ENCODE measurements around the gene PTBP3. TPM values are rescaled to one million over a fixed set of nuclear protein-coding genes. Genes with fewer than 3 reads are reported as not detected.

The PTBP3 gene
- total RNA-seq, 1 experiment from 2014 or later = 172 TPM

- Mint-ChIP-seq H3K27me3 (ENCODE audit: insufficient read depth, unreplicated experiment) (no peaks in the 10 kb centered on the region), H3K27ac (ENCODE audit: unreplicated experiment) (peak overlapping the region; percentile 67), H3K36me3 (ENCODE audit: insufficient read depth, unreplicated experiment) (peaks cover 23% of the 10 kb centered on the region), H3K4me3 (ENCODE audit: unreplicated experiment) (peak overlapping the region; percentile 88), H3K4me1 (ENCODE audit: low read depth, unreplicated experiment) (peaks cover 20% of the 10 kb centered on the region), H3K9me3 (ENCODE audit: unreplicated experiment) (no peaks in the 10 kb centered on the region)
- Histone ChIP-seq H3K4me3 (ENCODE audit: low read depth, low read length) (peak overlapping the region; percentile 94), H3K36me3 (ENCODE audit: control insufficient read depth, insufficient read depth, low read length) (no peaks in the 10 kb centered on the region), H3K4me1 (peaks cover 27% of the 10 kb centered on the region), H3K9me3 (no peaks in the 10 kb centered on the region), H3K27me3 (replicated peaks; ENCODE audit: control insufficient read depth, insufficient read depth, low read length) (no peaks in the 10 kb centered on the region)
- CTCF ChIA-PET = no interaction called here
- BruUV-seq (replicated peaks) = no TSS peak
- POLR2A ChIA-PET = no interaction called here
- intact Hi-C loops (cut with micrococcal nuclease; ENCODE audit: unreplicated experiment) = loop anchor here (5.0 to 10.0 kb wide), 2 partner anchors 99 to 893 kb away; partner anchors contain the start of genes FKBP15 and SLC31A1
- DNase-seq = no peak
- TF ChIP-seq, protein P1, sequence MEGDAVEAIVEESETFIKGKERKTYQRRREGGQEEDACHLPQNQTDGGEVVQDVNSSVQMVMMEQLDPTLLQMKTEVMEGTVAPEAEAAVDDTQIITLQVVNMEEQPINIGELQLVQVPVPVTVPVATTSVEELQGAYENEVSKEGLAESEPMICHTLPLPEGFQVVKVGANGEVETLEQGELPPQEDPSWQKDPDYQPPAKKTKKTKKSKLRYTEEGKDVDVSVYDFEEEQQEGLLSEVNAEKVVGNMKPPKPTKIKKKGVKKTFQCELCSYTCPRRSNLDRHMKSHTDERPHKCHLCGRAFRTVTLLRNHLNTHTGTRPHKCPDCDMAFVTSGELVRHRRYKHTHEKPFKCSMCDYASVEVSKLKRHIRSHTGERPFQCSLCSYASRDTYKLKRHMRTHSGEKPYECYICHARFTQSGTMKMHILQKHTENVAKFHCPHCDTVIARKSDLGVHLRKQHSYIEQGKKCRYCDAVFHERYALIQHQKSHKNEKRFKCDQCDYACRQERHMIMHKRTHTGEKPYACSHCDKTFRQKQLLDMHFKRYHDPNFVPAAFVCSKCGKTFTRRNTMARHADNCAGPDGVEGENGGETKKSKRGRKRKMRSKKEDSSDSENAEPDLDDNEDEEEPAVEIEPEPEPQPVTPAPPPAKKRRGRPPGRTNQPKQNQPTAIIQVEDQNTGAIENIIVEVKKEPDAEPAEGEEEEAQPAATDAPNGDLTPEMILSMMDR (IDR thresholded peaks at IDR 0.05; ENCODE audit: insufficient read depth in 1 of 2, low read depth in 1 of 2, low read length in 1 of 2, severe bottlenecking in 1 of 2, unreplicated experiment in 1 of 2) = no peak
Measured at GRCh38 chr9:112331674-112331952, 1.8 kb downstream of the PTBP3 start.

DNA sequence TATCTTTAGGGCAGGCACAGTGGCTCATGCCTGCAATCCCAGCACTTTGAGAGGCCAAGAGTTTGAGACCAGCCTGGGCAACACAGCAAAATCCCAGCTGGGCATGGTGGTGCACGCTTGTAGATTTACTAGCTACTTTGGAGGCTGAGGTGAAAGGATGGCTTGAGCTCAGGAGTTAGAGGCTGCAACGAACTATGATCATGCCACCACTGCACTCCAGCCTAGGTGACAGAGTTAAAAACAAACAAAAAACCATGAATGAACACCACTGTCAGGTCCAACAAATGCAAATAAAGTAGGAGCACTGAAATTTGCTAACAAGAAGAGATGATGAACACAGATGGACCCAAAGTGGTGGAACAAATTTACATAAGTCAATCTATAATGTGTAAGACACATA lies 4.9 kb downstream of the PTBP3 start:
- TF ChIP-seq, protein P1 (IDR thresholded peaks at IDR 0.05; ENCODE audit: insufficient read depth in 1 of 2, low read depth in 1 of 2, low read length in 1 of 2, severe bottlenecking in 1 of 2, unreplicated experiment in 1 of 2) = no peak
- no peaks in the 10 kb centered on the region for H3K9me3 ChIP-seq
- no peak overlapping the region for H3K4me3 ChIP-seq (ENCODE audit: low read depth, low read length)
- Mint-ChIP-seq H3K27me3 (ENCODE audit: insufficient read depth, unreplicated experiment) (no peaks in the 10 kb centered on the region), H3K4me3 (ENCODE audit: unreplicated experiment) (no peak overlapping the region), H3K9me3 (ENCODE audit: unreplicated experiment) (no peaks in the 10 kb centered on the region), H3K4me1 (ENCODE audit: low read depth, unreplicated experiment) (peaks cover 44% of the 10 kb centered on the region), H3K36me3 (ENCODE audit: insufficient read depth, unreplicated experiment) (peaks cover 20% of the 10 kb centered on the region), H3K27ac (ENCODE audit: unreplicated experiment) (no peak overlapping the region)
- no peak for DNase-seq
- H3K27me3 ChIP-seq (replicated peaks; ENCODE audit: control insufficient read depth, insufficient read depth, low read length) = no peaks in the 10 kb centered on the region
- ChIA-PET CTCF (no interaction called here), POLR2A (no interaction called here)
- no TSS peak for BruUV-seq (replicated peaks)
- intact Hi-C loops (cut with micrococcal nuclease; ENCODE audit: unreplicated experiment) = no loop called here
- peaks cover 32% of the 10 kb centered on the region for H3K4me1 ChIP-seq
- H3K36me3 ChIP-seq (ENCODE audit: control insufficient read depth, insufficient read depth, low read length) = no peaks in the 10 kb centered on the region

- intact Hi-C loops (cut with micrococcal nuclease; ENCODE audit: unreplicated experiment) = no loop called here
- H3K27me3 ChIP-seq (replicated peaks; ENCODE audit: control insufficient read depth, insufficient read depth, low read length) = no peaks in the 10 kb centered on the region
- ChIA-PET CTCF (no interaction called here), POLR2A (no interaction called here)
- TF ChIP-seq, protein P1 (IDR thresholded peaks at IDR 0.05; ENCODE audit: insufficient read depth in 1 of 2, low read depth in 1 of 2, low read length in 1 of 2, severe bottlenecking in 1 of 2, unreplicated experiment in 1 of 2) = no peak
- peaks cover 16% of the 10 kb centered on the region for H3K36me3 Mint-ChIP-seq (ENCODE audit: insufficient read depth, unreplicated experiment)
- H3K4me3 Mint-ChIP-seq (ENCODE audit: unreplicated experiment) = no peak overlapping the region
- no peak for DNase-seq
- no peaks in the 10 kb centered on the region for H3K27me3 Mint-ChIP-seq (ENCODE audit: insufficient read depth, unreplicated experiment)
- no peaks in the 10 kb centered on the region for H3K9me3 Mint-ChIP-seq (ENCODE audit: unreplicated experiment)
- peaks cover 51% of the 10 kb centered on the region for H3K4me1 Mint-ChIP-seq (ENCODE audit: low read depth, unreplicated experiment)
- BruUV-seq (replicated peaks) = no TSS peak
- H3K9me3 ChIP-seq = no peaks in the 10 kb centered on the region
- H3K4me3 ChIP-seq (ENCODE audit: low read depth, low read length) = no peak overlapping the region
- no peak overlapping the region for H3K27ac Mint-ChIP-seq (ENCODE audit: unreplicated experiment)
- peaks cover 32% of the 10 kb centered on the region for H3K4me1 ChIP-seq
- H3K36me3 ChIP-seq (ENCODE audit: control insufficient read depth, insufficient read depth, low read length) = no peaks in the 10 kb centered on the region
Measured at GRCh38 chr9:112327718-112328450, 5.5 kb downstream of the PTBP3 start.
